Natural killer cell (primary cell): ENCODE data around the gene APCDD1L. TPM values are rescaled to one million over a fixed set of nuclear protein-coding genes. Genes with fewer than 3 reads are reported as not detected.
"Not testable (repeated sequence)": the region's sequence is repeated elsewhere in the genome, so short reads cannot be mapped to it uniquely, and the experiment has no call there.

Experiments
- ATAC-seq, 3 donors: fragments of 150-1000 bp in 2 of 3; fragments of 200-7000 bp in 1 of 3; cut with Tn5 transposase; 1 replicate in 1 of 3; 2 replicates in 2 of 3; pipeline ENCODE4 v1.10.0; 2021; ENCODE audit warnings: mild to moderate bottlenecking in 2 of 3, moderate library complexity in 2 of 3
- DNase-seq, 2 donors: peaks; one replicate each; pipeline versions ENCODE4 v3.0.0 to v3.0.0-alpha.2; 2013 to 2021; ENCODE audit warnings: mixed read lengths in 1 of 2
- H3K27ac ChIP-seq: one replicate; pipeline ENCODE4 v1.5.1; 2013; ENCODE audit warnings: mild to moderate bottlenecking, low read length
- H3K27me3 ChIP-seq: one replicate; pipeline ENCODE4 v1.6.1; 2013; ENCODE audit warnings: low read length; ENCODE audit not compliant: control insufficient read depth, insufficient read depth
- H3K36me3 ChIP-seq: one replicate; pipeline ENCODE4 v1.6.1; 2013; ENCODE audit warnings: low read length; ENCODE audit not compliant: control insufficient read depth, insufficient read depth
- H3K4me1 ChIP-seq: one replicate; pipeline ENCODE4 v1.6.1; 2013; ENCODE audit warnings: low read length; ENCODE audit not compliant: control insufficient read depth, insufficient read depth
- H3K4me3 ChIP-seq: one replicate; pipeline ENCODE4 v1.5.1; 2013; ENCODE audit warnings: low read length
- H3K9me3 ChIP-seq: one replicate; pipeline ENCODE4 v1.6.1; 2013; ENCODE audit warnings: low read length; ENCODE audit not compliant: control insufficient read depth, insufficient read depth
- H3K27ac Mint-ChIP-seq, 2 donors: one replicate each; pipeline ENCODE4 v1.8.0; 2022; ENCODE audit warnings: mild to moderate bottlenecking in 2 of 2, mixed read lengths in 2 of 2, moderate library complexity in 1 of 2
- H3K27me3 Mint-ChIP-seq, 2 donors: one replicate each; pipeline ENCODE4 v1.8.0; 2022; ENCODE audit warnings: low read depth in 2 of 2, mixed read lengths in 2 of 2
- H3K36me3 Mint-ChIP-seq: one replicate; pipeline ENCODE4 v1.8.0; 2022; ENCODE audit warnings: mixed read lengths
- H3K4me1 Mint-ChIP-seq, 2 donors: one replicate each; pipeline ENCODE4 v1.8.0; 2022; ENCODE audit warnings: mixed read lengths in 2 of 2
- H3K4me3 Mint-ChIP-seq: one replicate; pipeline ENCODE4 v1.8.0; 2022; ENCODE audit warnings: mild to moderate bottlenecking, moderate library complexity, mixed read lengths
- H3K9me3 Mint-ChIP-seq, 2 donors: one replicate each; pipeline ENCODE4 v1.8.0; 2022; ENCODE audit warnings: mixed read lengths in 2 of 2
- CTCF ChIP-seq: fragments of 200-600 bp; IDR thresholded peaks from one replicate; pipeline ENCODE4 v1.8.0; 2022; ENCODE audit warnings: antibody characterized with exemption
- WGBS: methylation state at CpG from one replicate; pipeline ENCODE4 v1.1.7; 2013; ENCODE audit warnings: missing lambda C conversion rate; ENCODE audit not compliant: insufficient coverage; 5-methylcytosine and 5-hydroxymethylcytosine counted together
- intact Hi-C: fragments of 100-400 bp; cut with micrococcal nuclease; formaldehyde crosslinking; loops from one replicate; pipeline ENCODE4 v1.14.2; 2022
- total RNA-seq, 4 donors: library from RNA; stranded (reverse); fragments of 120-200 nt in 1 of 4; gene quantifications; one replicate each; pipeline versions ENCODE4 v1.2.3 to v1.2.4, GENCODE V29; 2013 to 2022

Gene APCDD1L
- total RNA-seq, 3 donors from 2014 or later (not counting 1 experiment from before 2014, with no cell fraction given) = not detected

- Histone ChIP-seq H3K4me3 (no peak overlapping the region), H3K4me1 (no peaks in the 10 kb centered on the region), H3K27ac (no peak overlapping the region), H3K36me3 (no peaks in the 10 kb centered on the region), H3K27me3 (no peaks in the 10 kb centered on the region), H3K9me3 (no peaks in the 10 kb centered on the region)
- intact Hi-C loops = no loop called here
- no peaks in the 10 kb centered on the region for H3K4me1 Mint-ChIP-seq
- WGBS = 86% methylated on average over 4 of the region's 6 CpGs
- peaks cover 0 to 6% of the 10 kb centered on the region in 2 donors for H3K27me3 Mint-ChIP-seq
- no peaks in the 10 kb centered on the region for H3K9me3 Mint-ChIP-seq
- no peak overlapping the region for H3K27ac Mint-ChIP-seq
- no peak overlapping the region for H3K4me3 Mint-ChIP-seq
- ATAC-seq (no peak), DNase-seq (no peak)
- no peak for TF ChIP-seq CTCF
- H3K36me3 Mint-ChIP-seq = no peaks in the 10 kb centered on the region
Observed at GRCh38 chr20:58543274-58543673, 28.1 kb upstream of the APCDD1L start.

- DNase-seq (no peak), ATAC-seq (no peak)
- Histone ChIP-seq H3K4me3 (no peak overlapping the region), H3K36me3 (no peaks in the 10 kb centered on the region), H3K27ac (no peak overlapping the region), H3K27me3 (no peaks in the 10 kb centered on the region), H3K4me1 (no peaks in the 10 kb centered on the region), H3K9me3 (no peaks in the 10 kb centered on the region)
- WGBS = 87% methylated on average over 16 of the region's 18 CpGs
- intact Hi-C loops = no loop called here
- TF ChIP-seq CTCF = no peak
- H3K36me3 Mint-ChIP-seq = peaks cover 6% of the 10 kb centered on the region
- H3K27ac Mint-ChIP-seq = no peak overlapping the region
- peaks cover 0 to 2% of the 10 kb centered on the region in 2 donors for H3K9me3 Mint-ChIP-seq
- no peaks in the 10 kb centered on the region for H3K4me1 Mint-ChIP-seq
- H3K4me3 Mint-ChIP-seq = no peak overlapping the region
- H3K27me3 Mint-ChIP-seq = peaks cover 0 to 6% of the 10 kb centered on the region in 2 donors
Observed at GRCh38 chr20:58542411-58543095, 27.4 kb upstream of the APCDD1L start.

- H3K4me3 ChIP-seq, H3K27ac Mint-ChIP-seq, intact Hi-C loops, H3K9me3 Mint-ChIP-seq, H3K27ac ChIP-seq, H3K27me3 Mint-ChIP-seq, H3K4me1 ChIP-seq, H3K27me3 ChIP-seq, ATAC-seq, H3K4me1 Mint-ChIP-seq, DNase-seq, H3K4me3 Mint-ChIP-seq, H3K36me3 Mint-ChIP-seq, H3K36me3 ChIP-seq, H3K9me3 ChIP-seq: not testable (repeated sequence)
- 68% methylated on average over 3 of the region's 6 CpGs for WGBS
Observed at GRCh38 chr20:58542034-58542410, 26.8 kb upstream of the APCDD1L start.

GRCh38 chr20:58538752-58539151, 23.6 kb upstream of the APCDD1L start:
- H3K4me1 ChIP-seq = no peaks in the 10 kb centered on the region
- DNase-seq = no peak
- H3K36me3 ChIP-seq = no peaks in the 10 kb centered on the region
- Mint-ChIP-seq H3K27ac (no peak overlapping the region), H3K4me1 (no peaks in the 10 kb centered on the region), H3K9me3 (peaks cover 0 to 2% of the 10 kb centered on the region in 2 donors), H3K36me3 (peaks cover 6% of the 10 kb centered on the region), H3K27me3 (peaks cover 0 to 3% of the 10 kb centered on the region in 2 donors), H3K4me3 (no peak overlapping the region)
- H3K9me3 ChIP-seq = peaks cover 4% of the 10 kb centered on the region
- H3K27ac ChIP-seq = no peak overlapping the region
- no peak overlapping the region for H3K4me3 ChIP-seq
- intact Hi-C loops = no loop called here
- no peak for ATAC-seq
- WGBS = 81% methylated on average over 2 of the region's 2 CpGs
- no peaks in the 10 kb centered on the region for H3K27me3 ChIP-seq
- TF ChIP-seq CTCF = no peak
